Dedifferentiated amniotic fluid mesenchymal stem cell (primary cell): ENCODE measurements around the gene HIVEP2.

Experiments used
- DNase-seq: peaks from one replicate; pipeline ENCODE4 v3.0.0-alpha.2; 2016; ENCODE audit errors: extremely low spot score

Gene HIVEP2

GRCh38 chr6:142845143-142845571 lies 99.8 kb downstream of the HIVEP2 start:
- no peak for DNase-seq

DNA sequence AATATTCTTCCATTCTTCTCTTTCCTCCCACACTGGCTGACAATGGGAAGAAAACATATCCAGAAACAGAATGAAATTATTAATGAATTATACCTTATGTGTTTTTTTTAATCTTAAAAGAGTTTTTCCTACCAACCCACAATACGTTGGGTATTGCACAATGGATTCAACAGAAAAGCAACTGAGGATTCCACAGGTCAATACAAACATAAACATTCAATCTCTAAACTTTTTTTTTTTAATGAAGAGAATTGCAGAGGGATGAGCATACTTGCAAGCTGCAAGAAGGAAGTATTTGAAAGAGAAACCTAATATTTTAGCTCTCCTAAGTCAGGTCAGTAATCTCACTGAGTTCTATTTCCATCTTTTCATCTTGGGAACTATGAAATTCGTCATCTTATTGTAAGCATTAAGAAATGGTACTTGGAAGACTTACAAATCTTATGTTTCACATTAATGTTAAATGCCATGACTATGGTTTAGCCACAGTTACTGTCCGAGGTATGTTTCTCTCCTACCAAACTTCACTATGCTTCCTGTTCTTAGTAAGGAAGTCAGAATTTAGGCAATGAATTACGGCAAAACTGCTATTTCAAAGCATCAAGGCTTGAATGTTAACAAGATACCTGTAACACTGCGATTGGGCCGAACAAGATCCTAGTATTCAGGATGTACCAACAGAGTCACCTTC lies 100.8 kb downstream of the HIVEP2 start:
- DNase-seq: peak; percentile 54

DNA sequence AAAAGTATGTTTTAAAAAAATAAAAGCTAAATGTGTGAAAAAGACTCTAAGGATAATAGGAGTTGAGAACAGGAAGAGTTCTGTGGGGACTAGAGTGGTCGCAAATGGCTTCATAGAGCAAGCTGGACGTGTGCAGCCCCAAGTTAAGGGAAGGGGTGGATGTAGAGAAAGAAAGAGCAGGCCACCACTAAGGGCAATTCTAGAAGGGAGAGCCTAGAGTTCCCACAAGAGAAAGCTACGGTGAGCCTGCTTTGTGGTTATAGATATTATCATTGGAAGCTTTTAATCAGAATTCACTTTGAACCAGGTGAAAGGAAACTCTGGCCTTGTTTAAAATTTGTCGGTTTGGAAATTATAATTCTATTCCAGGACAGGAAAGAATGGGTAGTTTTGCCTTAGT lies 101.6 kb downstream of the HIVEP2 start:
- DNase-seq: no peak

GRCh38 chr6:142842418-142843261 lies 102.3 kb downstream of the HIVEP2 start:
- DNase-seq: peak; percentile 32

GRCh38 chr6:142841915-142842314 lies 103.1 kb downstream of the HIVEP2 start:
- no peak for DNase-seq

DNA sequence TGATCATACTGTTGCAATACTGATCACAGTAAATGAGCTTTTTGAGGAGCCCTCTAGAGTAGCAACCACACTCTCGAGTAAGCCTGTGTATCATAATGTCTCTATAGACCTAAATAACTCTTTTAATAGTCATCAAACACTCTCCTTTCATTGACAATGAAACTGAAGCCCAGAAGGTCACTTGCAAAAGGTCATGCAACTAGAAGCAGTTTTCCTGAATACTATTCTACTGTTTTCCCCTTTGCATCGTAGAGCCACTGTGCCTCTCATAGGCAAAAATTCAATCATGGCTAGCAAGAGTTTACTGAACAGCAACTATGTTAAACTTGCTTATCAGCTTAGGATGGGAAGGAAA lies 105.3 kb downstream of the HIVEP2 start:
- no peak for DNase-seq

- no peak for DNase-seq
Observed at GRCh38 chr6:142838821-142839685, 105.9 kb downstream of the HIVEP2 start.

- DNase-seq: no peak
Observed at GRCh38 chr6:142835787-142836535, 109.0 kb downstream of the HIVEP2 start.

- DNase-seq: no peak
Observed at GRCh38 chr6:142834853-142835252, 110.1 kb downstream of the HIVEP2 start.

GRCh38 chr6:142833798-142834197 lies 111.2 kb downstream of the HIVEP2 start:
- no peak for DNase-seq

GRCh38 chr6:142833054-142833453 lies 111.9 kb downstream of the HIVEP2 start:
- peak; percentile 74 for DNase-seq

DNA sequence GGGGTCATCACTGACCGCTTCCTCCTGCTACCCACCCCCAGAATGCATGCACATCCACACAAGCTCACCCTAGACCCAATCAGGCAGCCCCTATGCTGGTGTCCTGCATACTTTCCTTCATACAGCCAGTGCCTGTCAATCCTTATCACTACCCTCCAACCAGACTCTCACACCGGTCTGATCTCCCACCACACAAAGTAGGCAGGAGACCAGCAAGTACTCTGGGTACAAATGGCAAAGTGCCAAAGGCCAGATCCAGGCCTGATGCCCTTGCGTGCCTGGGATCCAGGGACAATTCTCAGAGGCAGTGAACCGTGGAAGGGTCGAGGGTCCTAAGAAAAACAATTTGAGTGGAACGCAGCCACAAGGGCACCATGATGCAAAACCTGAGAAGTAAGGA lies 114.2 kb downstream of the HIVEP2 start:
- no peak for DNase-seq

GRCh38 chr6:142830116-142830710 lies 114.8 kb downstream of the HIVEP2 start:
- no peak for DNase-seq

GRCh38 chr6:142829556-142829955 lies 115.4 kb downstream of the HIVEP2 start:
- DNase-seq: no peak

GRCh38 chr6:142827991-142828390 lies 117.0 kb downstream of the HIVEP2 start:
- DNase-seq: no peak

- no peak for DNase-seq
Observed at GRCh38 chr6:142827369-142827768, 117.6 kb downstream of the HIVEP2 start.

DNA sequence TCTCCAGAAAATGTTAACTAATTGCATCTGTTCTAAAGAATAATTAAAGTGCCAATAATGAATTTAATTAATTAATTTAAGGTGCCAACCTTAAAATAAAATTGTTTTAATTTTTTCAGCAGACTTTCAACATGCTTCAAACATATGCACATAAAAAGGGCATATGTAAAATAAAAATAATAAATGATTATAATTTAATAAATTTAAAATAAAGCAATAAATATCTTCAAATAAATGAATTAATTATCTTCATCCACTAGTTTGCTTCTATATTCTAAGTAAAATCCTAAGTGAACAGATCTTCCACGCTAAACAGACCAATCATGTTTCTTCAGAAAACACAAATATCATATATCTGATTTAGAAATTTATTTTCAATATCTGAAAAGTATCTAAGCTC lies 119.2 kb downstream of the HIVEP2 start:
- DNase-seq: no peak

GRCh38 chr6:142824426-142824825 lies 120.5 kb downstream of the HIVEP2 start:
- DNase-seq: no peak

- DNase-seq: no peak
Observed at GRCh38 chr6:142823256-142823902, 121.6 kb downstream of the HIVEP2 start.

DNA sequence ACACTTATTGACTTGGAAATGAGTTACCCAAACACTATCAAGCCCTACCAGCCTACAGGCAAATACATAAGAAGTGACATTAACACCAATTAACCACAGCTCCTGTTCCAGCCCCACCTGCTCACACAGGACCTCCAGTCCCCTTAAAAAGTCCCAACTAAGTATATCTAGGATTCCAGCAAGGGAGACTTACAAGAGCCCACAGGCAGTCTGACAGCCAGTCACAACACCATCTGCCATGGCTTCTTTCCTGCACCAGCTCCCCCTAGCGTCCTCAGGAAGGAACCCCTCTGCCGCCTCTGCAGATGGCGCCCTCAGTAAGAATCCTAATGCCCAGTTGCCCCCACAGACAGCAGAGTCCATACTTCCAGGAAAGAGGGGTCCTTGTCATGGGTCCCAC lies 122.1 kb downstream of the HIVEP2 start:
- no peak for DNase-seq

- no peak for DNase-seq
Observed at GRCh38 chr6:142822383-142822782, 122.6 kb downstream of the HIVEP2 start.
